Lower leg skin (tissue), 3 donors: ENCODE measurements around the gene CCDC110.

Experiments used
- CTCF ChIP-seq, 3 donors: fragments of 450-650 bp; IDR thresholded peaks; one replicate each; pipeline ENCODE4 v1.5.1; 2016; ENCODE audit warnings: antibody characterized with exemption in 3 of 3, mild to moderate bottlenecking in 3 of 3, moderate library complexity in 2 of 3
- POLR2A ChIP-seq, 2 donors: fragments of 450-650 bp; IDR thresholded peaks; one replicate each; pipeline ENCODE4 v1.6.1; 2016 to 2017; ENCODE audit warnings: antibody characterized with exemption in 2 of 2, mild to moderate bottlenecking in 1 of 2, moderate library complexity in 1 of 2

- TF ChIP-seq CTCF (IDR thresholded peaks at IDR 0.05) (no peak), POLR2A (IDR thresholded peaks at IDR 0.05) (no peak)
Measured at GRCh38 chr4:185504098-185505047, 32.8 kb upstream of the CCDC110 start.
